ENCODE data around the gene TOLLIP.

The TOLLIP gene

DNA sequence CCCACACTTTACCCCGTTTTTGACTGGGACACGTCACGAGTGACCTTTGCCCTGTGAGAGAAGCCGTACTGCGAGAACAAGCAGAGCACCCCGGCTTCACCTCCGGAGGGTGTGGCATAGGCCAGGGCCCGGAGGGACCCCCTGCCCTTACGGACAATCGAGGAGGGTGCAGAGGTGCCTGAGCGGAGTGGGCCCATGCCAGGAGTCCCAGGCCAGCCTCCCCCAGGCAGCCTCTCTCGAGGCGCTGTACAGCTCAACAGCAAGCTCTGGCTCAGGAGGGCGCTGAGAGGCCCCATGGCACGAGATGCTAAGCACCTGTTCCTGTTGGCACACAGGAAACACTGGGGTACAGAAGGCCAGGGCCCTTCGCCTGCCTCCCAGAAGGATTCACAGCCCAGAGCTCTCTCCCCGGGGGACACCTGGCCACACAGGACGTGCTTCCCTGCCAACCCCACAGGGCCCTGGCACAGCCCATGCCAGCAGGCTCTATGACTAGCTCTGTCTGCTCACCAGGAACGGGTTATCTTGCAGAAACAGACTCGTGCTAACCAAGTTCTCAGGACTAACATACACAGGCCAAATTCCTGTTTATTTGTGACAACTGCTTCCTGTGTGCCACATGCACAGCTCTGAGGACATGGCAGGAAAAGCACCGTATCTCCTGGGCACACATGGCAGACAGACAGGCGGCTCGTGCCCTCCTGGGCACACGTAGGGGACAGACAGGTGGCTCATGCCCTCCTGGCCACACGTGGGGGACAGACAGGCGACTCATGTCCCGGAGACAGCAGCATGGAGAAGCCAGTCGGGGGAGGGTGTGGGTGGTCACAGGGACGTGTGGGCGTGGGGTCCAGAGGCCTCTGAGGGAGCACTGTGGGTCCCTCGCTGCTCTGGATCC, 11.6 kb downstream of the TOLLIP start:
- no peak for DNase-seq

GRCh38 chr11:1297011-1297575, 12.3 kb downstream of the TOLLIP start:
- DNase-seq = no peak

GRCh38 chr11:1296287-1296686, 13.1 kb downstream of the TOLLIP start:
- no peak for DNase-seq

DNA sequence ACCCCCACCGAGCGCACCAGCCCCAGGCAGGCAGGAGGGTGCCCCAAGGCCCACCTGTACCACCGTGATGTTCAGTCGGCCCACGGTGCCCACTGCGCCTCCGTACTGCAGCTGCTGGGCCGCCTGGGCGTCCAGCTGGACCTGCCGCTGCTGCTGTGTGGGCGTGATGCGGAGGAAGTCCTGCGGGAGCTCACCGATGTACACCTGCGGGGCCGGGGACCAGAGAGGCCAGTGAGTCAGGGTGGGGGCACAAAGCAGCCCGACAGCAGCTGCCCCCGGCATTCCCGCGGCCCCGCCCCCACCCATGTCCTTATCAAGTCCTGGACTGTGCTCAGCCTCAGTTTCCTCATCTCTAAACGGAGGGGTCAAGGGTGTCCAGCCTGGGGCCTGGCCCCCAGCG, 13.8 kb downstream of the TOLLIP start:
- DNase-seq = no peak

GRCh38 chr11:1295086-1295485, 14.3 kb downstream of the TOLLIP start:
- no peak for DNase-seq

DNA sequence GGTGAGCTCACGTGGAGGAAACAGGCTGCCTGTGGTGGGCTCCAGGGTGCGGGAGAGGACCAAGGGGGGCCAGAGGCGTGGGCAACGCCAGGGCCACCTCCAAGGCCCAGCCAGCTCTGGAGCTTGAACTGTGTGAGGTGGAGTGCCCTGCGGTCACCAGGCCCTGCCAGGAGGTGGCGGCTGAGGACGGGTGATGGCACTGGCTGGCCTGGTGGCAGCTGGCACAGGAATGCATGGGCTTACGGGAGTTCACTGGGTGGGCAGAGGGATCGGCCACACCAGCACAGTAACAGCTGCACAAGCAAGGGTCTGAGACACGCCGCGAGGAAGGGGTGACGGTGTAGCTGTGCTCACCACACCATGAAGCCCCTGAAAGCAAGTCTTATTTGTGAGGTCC, 15.8 kb downstream of the TOLLIP start:
- no peak for DNase-seq

DNA sequence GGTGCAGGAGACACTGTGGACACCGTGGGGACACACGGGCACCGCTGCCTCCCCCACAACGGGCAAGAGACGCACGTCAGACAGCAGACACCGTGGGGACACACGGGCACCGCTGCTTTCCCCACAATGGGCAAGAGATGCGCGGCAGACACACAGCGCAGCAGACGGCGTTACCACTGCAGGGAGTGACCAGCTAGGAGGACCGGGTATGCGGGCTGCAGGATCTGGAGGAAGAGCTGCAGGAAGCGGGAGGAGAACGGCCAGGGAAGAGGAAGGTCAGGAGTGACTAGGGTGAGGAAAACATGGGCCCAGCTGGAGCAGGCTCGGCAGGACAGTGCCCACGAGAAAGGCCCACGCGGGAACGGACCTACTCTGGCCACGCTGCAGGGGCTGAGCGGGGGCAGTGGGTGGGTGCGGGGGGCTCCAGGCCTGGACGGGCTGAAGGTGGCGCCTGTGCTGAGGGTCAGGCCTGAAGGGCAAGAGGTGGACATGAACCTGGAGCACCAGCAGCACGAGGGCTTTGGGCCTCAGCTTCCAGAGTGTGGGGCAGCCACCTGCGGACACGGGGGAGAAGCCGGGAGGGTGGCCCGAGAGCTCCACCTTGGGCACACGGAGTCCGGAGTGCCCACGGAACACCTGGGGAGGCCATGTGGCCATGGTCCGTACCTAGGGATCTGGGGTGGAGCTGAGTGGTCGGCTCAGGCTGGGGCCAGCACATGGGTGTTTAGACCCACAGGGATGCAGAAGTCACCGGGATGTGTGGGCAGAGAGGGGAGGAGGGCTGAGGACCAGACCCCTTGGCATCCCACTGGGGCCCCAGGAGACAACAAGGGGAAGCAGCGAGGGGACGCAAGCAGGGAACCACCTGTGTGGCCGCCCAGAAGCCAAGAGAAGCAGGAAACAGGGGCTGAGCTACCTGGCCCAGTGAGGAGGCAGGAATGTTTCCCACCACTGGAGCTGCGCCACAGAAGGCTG, 16.5 kb downstream of the TOLLIP start:
- DNase-seq = no peak

- DNase-seq = no peak
Observed at GRCh38 chr11:1292018-1292643, 17.3 kb downstream of the TOLLIP start.

DNA sequence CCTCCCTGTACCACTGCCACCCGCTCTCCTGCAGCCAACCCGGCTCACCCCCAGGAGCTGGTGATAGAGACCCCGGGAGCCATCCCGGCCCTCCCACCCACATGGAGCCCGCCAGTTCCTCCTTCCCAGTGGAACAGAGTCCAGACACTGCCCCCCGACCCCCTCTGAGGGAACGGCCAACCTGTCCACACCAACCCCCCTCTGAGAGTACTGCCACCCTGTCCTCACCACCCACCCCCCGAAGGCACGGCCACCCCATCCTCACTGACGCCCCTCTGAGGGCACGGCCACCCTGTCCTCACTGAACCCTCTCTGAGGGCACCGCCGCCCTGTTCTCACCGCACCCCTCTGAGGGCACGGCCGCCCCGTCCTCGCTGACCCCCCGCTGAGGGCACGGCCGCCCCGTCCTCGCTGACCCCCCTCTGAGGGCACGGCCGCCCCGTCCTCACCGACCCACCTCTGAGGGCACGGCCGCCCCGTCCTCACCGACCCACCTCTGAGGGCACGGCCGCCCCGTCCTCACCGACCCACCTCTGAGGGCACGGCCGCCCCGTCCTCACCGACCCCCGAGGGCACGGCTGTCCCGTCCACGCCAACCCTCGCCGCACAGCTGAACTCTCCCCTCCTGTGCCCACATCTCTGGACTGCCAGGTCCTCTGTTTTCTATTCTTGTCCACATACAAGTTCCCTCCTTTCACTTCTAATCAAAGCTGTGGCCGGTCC, 18.0 kb downstream of the TOLLIP start:
- no peak for DNase-seq

GRCh38 chr11:1290052-1291040, 19.1 kb downstream of the TOLLIP start:
- no peak for DNase-seq

- no peak for DNase-seq
Observed at GRCh38 chr11:1289211-1289935, 20.1 kb downstream of the TOLLIP start.

- no peak for DNase-seq
Observed at GRCh38 chr11:1288426-1289151, 20.8 kb downstream of the TOLLIP start.

- DNase-seq = no peak
Observed at GRCh38 chr11:1287928-1288327, 21.5 kb downstream of the TOLLIP start.

DNA sequence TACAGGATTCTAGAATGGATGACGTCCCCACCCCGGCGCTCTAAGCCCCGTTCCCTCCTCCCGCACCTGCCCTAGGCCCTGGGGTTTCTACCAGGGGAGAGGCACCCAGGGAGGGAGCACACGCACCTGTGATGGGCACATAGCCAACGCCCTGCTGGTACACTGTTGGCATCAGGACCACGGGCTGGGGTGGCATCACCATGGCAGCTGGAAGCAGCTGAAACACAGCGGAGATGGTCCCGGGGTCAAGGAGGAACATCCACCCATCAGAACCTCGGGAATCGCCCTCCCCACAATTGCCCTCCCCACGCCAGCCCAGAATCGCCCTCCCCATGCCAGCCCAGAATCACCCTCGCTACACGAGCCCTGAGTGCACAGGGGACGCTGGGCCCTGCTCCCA, 23.6 kb downstream of the TOLLIP start:
- no peak for DNase-seq

DNA sequence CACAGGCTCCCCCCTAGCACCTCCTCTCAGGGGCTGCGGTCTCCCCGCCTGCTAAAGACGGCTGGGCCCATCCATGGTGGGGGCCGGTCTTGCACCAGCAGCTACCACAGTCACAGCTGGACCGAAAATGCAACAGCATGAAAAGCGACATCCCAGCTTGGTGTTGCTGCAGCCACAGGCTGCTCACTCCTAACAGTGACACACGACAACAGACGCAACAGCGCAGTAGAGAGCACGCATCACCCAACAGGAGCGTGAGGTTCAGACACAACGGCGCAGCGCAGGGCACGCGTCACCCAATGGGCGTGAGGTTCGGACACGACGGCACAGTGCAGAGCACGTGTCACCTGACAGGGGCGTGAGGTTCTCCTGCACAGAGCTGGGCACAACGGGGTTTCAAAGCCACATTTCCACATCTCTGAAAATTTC, 24.1 kb downstream of the TOLLIP start:
- no peak for DNase-seq

DNA sequence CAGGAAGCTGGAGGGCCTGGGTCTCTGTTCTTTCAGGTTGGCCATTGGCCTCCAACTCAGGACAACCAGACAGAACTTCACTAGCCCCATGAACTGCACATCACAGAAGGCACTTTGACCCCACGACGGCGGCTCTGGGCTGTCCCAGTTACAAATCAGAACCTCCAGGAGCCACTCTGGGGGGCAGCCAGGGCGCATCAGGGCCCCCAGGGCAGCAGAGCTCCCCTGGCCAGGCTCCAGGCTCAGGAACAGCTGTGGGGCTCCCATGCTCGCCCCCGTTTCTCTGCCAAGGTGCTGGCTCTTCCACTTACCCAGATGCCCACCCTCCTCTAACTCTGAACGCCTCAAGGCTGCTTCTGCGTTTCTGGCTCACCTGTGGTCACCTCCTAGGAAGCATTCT, 25.5 kb downstream of the TOLLIP start:
- no peak for DNase-seq

GRCh38 chr11:1283091-1283511, 26.3 kb downstream of the TOLLIP start:
- DNase-seq = no peak

DNA sequence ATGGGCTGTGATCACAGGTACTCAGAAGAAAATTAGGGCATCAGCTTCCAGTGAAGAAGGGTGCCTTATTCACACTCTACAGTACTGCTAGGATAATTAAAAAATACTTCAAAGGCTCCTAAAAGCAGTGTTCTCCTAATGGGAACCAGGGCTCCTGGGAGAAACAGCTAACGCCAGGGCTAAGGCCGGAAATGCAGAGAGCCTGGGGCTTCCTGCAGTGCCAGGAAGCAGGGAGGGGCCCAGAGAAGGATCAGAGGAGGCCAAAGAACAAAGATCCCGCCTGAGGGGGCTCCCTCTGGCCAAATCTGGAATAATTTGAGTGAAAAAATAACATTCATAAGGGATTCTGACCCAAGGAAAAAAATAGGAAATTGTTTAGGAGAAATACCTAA, 27.5 kb downstream of the TOLLIP start:
- DNase-seq = no peak

DNA sequence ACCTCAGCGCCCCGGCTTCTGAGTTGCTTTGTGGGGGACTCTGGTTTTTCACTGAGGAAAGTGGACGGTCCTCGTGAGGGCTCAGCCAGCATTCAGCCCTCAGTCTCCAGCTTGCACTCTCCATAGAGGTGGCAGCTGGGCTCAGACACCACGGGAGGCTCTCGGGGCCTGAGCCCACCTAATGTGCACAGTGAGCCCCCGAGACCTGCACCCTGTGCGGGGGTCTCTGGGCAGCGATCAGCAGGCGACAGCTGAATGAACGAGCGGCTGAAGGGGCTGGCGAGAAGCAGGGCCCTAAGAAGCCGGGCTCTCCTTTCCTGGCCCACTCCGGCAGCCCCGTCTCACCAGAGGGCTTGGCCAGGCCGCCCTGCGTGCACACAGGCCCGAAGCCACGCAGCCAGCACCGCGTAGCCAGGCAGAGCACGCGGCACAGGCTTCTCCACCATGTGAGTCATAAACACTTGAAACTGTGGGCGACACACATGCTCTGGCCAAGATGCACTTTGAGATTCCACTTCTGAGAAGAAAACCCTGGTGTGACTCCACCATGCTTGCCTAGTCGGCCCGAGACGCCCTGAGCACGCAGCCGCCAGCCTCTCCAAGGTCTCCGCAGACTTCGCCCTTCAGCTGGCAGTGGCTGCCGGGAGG, 28.0 kb downstream of the TOLLIP start:
- DNase-seq = no peak

Measured in CD4-positive, alpha-beta T cell treated with Interleukin-21 for 1 hour (primary cell).